GM12875 (cell line): ENCODE results near the gene COLEC12.

ENCODE experiments used
- H3K4me3 ChIP-seq: one replicate; pipeline ENCODE4 v1.5.1; 2011; ENCODE audit warnings: low read depth, low read length, control low read depth
- CTCF ChIP-seq: IDR thresholded peaks from 2 replicates; pipeline ENCODE4 v1.5.1; 2011; ENCODE audit warnings: low read depth, mild to moderate bottlenecking, control low read depth, inconsistent platforms, low read length, moderate library complexity, borderline replicate concordance; ENCODE audit not compliant: insufficient read depth

COLEC12 gene

GRCh38 chr18:463827-464541 lies 36.5 kb downstream of the COLEC12 start:
- H3K4me3 ChIP-seq = no peak overlapping the region

DNA sequence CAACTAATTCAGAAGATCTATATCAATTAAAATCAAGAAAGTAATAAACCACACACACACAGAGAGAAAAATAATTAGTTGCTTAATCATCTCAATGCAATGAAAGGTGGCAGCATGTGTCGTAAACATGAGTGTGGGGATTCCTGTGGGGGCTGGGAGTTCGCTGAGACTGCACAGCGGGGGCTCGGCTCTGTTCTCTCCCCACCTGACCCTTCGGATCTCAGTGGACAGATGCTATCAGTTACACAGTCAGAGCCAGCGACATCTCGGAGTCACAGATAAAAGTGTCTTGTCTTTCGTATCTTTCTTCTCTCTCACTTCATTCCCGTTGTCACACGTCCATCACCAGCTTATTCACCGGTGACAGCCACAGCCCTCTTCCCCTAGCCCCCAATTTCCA lies 37.1 kb downstream of the COLEC12 start:
- H3K4me3 ChIP-seq = no peak overlapping the region

More at GRCh38 chr18:463827-464541, 36.5 kb downstream of the COLEC12 start:
- TF ChIP-seq CTCF = no peak

GRCh38 chr18:461762-462161 lies 38.7 kb downstream of the COLEC12 start:
- TF ChIP-seq CTCF = no peak

More for the DNA sequence above, 37.1 kb downstream of the COLEC12 start:
- no peak for TF ChIP-seq CTCF

DNA sequence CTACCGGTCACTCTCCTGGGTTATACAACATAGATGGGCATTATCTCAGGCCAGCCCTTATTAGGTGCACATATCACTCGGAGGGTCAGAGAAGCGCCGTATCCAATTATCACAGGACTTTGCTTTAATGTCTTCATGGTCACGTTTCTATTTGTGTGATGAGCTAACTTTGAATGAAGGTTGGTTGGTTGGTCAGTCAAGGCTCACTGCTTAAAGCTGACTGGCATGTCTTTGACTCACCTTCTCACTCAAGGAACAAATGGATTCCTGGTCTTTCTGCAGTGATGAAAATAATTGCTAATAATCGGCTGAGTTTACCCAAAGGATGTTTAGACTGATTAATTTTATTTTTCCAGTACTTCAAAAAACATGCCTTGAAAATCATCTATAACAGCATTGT lies 39.7 kb downstream of the COLEC12 start:
- no peak for TF ChIP-seq CTCF
- no peak overlapping the region for H3K4me3 ChIP-seq

More at GRCh38 chr18:461762-462161, 38.7 kb downstream of the COLEC12 start:
- H3K4me3 ChIP-seq = no peak overlapping the region

- H3K4me3 ChIP-seq = no peak overlapping the region
- no peak for TF ChIP-seq CTCF
These were observed 40.5 kb downstream of the COLEC12 start for GRCh38 chr18:459814-460593.

- no peak overlapping the region for H3K4me3 ChIP-seq
- TF ChIP-seq CTCF = no peak
These were observed 42.7 kb downstream of the COLEC12 start for GRCh38 chr18:457521-458412.
